ENCODE measurements around the gene MPG.

- TF ChIP-seq CTCF (conservative IDR thresholded peaks at IDR 0.05) (no peak), ZFX (IDR thresholded peaks at IDR 0.05) (no peak)
Observed at GRCh38 chr16:100989-101388, 23.0 kb downstream of the MPG start.
